HS-27A (cell line): ENCODE results near the gene C3orf49.

Source experiments
- DNase-seq: peaks from one replicate; pipeline ENCODE4 v3.0.0-alpha.2; 2012; ENCODE audit warnings: low read depth, missing footprints

Gene C3orf49

GRCh38 chr3:63886858-63887257, 67.8 kb downstream of the C3orf49 start:
- no peak for DNase-seq

GRCh38 chr3:63891518-63891917, 72.4 kb downstream of the C3orf49 start:
- DNase-seq: no peak

- no peak for DNase-seq
Observed at GRCh38 chr3:63892773-63893352, 73.8 kb downstream of the C3orf49 start.

GRCh38 chr3:63895422-63896189, 76.5 kb downstream of the C3orf49 start:
- DNase-seq: no peak

- no peak for DNase-seq
Observed at GRCh38 chr3:63896332-63897030, 77.4 kb downstream of the C3orf49 start.
